ENCODE measurements around the gene IDH2.
"Not testable (repeated sequence)": the region's sequence is repeated elsewhere in the genome, so short reads cannot be mapped to it uniquely, and the experiment has no call there.

Gene IDH2

DNA sequence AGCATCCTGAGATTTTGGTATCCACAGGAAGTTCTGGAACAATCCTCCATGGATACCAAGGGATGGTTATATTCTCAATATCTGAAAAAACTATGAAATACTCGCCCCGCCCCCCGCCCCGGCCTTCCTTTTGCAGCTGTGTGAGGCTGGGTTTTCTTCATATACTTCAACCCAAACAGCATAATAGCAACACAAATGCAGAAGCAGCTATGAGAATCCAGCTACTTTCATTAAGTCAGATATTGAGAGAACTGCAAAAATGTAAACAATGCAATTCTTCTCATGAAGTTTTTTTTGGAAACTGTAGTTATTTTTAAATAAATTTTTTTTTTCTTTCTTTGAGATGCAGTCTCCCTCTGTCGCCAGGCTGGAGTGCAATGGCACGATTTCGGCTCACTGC, 10.9 kb upstream of the IDH2 start:
- Histone ChIP-seq H3K9me3 (ENCODE audit: control insufficient read depth in 1 of 2, low read length in 2 of 2) (peaks cover 7 to 9% of the 10 kb centered on the region in 2 donors), H3K4me1 (ENCODE audit: control insufficient read depth in 1 of 2, insufficient read depth in 2 of 2, low read length in 2 of 2) (no peaks in the 10 kb centered on the region), H3K27me3 (ENCODE audit: low read depth, low read length) (no peaks in the 10 kb centered on the region), H3K36me3 (ENCODE audit: control insufficient read depth in 1 of 2, insufficient read depth in 2 of 2, low read length in 2 of 2) (no peaks in the 10 kb centered on the region), H3K4me3 (ENCODE audit: low read depth in 1 of 2, low read length in 2 of 2) (no peak overlapping the region), H3K27ac (ENCODE audit: low read length) (no peak overlapping the region)

DNA sequence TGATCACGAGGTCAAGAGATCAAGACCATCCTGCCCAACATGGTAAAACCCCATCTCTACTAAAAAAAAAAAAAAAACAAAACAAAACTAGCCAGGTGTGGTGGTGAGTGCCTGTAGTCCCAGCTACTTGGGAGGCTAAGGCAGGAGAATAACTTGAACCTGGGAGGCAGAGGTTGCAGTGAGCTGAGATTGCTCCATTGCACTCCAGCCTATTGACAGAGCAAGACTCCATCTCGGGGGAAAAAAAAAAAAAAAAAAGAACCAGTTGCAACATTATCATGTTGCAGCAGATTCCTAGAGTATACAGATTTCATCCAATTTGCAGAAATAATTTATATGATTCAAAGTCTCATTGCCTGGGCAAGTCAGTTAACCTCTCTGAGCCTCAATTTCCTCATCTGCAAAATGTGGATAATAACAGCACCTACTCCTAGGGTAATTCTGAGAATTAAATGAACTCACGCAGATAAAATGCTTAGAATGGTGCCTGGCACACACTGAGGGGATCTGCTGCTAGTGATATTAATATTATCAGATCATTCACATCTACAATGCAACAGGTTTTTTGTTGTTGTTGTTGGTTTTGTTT, 7.0 kb upstream of the IDH2 start:
- not testable (repeated sequence) for H3K27me3 ChIP-seq (ENCODE audit: low read depth, low read length); H3K36me3 ChIP-seq (ENCODE audit: control insufficient read depth in 1 of 2, insufficient read depth in 2 of 2, low read length in 2 of 2); H3K4me3 ChIP-seq (ENCODE audit: low read depth in 1 of 2, low read length in 2 of 2); H3K27ac ChIP-seq (ENCODE audit: low read length); H3K9me3 ChIP-seq (ENCODE audit: control insufficient read depth in 1 of 2, low read length in 2 of 2); H3K4me1 ChIP-seq (ENCODE audit: control insufficient read depth in 1 of 2, insufficient read depth in 2 of 2, low read length in 2 of 2)

DNA sequence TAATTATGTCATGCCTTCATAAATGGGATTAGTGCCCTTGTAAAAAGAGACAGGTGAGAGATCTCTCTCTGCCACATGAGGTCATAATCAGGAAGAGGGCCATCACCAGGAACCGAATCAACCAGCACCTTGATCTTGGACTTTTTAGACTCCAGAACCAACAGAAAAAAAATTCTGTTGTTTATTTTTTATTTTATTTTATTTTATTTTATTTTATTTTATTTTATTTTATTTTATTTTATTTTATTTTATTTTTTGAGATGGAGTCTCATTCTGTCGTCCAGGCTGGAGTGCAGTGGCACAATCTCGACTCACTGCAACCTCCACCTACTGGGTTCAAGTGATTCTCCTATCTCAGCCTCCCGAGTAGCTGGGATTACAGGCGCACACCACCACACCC, 5.8 kb upstream of the IDH2 start:
- not testable (repeated sequence) for H3K27me3 ChIP-seq (ENCODE audit: low read depth, low read length); H3K4me3 ChIP-seq (ENCODE audit: low read depth in 1 of 2, low read length in 2 of 2); H3K9me3 ChIP-seq (ENCODE audit: control insufficient read depth in 1 of 2, low read length in 2 of 2); H3K27ac ChIP-seq (ENCODE audit: low read length); H3K4me1 ChIP-seq (ENCODE audit: control insufficient read depth in 1 of 2, insufficient read depth in 2 of 2, low read length in 2 of 2); H3K36me3 ChIP-seq (ENCODE audit: control insufficient read depth in 1 of 2, insufficient read depth in 2 of 2, low read length in 2 of 2)

DNA sequence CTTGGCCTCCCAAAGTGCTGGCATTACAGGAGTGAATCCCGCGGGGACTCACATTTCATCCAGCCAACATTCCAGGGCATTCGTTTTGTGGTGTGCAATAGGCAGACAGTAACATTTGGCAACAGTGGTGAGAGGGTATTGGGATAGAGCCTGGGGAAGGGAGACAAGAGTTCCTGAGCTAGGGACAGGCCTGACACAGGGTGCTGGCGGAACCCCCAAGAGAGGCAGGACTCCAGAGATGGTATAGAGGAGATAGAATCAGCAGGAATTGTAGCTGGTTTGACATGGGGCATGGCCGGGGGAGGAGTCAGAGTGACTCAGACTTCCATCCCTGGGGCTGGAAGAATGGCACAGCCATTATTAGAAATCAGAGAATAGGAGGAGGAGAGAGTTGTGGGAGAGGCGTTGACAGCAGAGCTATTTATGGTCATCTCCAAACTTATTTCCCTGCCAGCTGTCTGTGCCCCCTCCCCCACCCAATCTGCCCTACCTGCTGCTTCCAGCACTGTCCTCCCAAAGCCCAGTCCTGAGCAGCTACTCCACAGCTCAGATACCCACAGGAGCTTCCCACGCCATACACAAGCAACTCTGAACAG, 4.4 kb upstream of the IDH2 start:
- Histone ChIP-seq H3K4me1 (ENCODE audit: control insufficient read depth in 1 of 2, insufficient read depth in 2 of 2, low read length in 2 of 2) (peaks cover 0 to 5% of the 10 kb centered on the region in 2 donors), H3K36me3 (ENCODE audit: control insufficient read depth in 1 of 2, insufficient read depth in 2 of 2, low read length in 2 of 2) (no peaks in the 10 kb centered on the region), H3K27ac (ENCODE audit: low read length) (peak overlapping the region; percentile 83), H3K9me3 (ENCODE audit: control insufficient read depth in 1 of 2, low read length in 2 of 2) (no peaks in the 10 kb centered on the region), H3K4me3 (ENCODE audit: low read depth in 1 of 2, low read length in 2 of 2) (no peak overlapping the region), H3K27me3 (ENCODE audit: low read depth, low read length) (no peaks in the 10 kb centered on the region)

DNA sequence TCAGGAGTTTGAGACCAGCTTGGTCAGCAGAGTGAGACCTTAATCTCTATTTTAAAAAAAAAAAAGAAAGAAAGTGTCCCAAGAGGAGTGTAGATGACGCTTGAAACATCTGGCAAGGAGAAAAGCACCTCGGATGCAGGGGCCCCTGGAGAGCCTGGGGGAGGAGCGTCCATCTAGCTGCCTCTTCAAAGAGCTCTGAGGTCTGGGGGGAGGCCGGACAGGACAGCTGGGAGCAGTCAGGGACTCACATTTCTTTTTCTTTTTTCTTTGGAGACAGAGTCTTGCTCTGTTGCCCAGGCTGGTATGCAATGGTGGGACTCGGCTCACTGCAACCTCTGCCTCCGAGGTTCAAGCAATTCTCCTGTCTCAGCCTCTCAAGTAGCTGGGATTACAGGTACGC, 3.3 kb upstream of the IDH2 start:
- Histone ChIP-seq H3K4me1 (ENCODE audit: control insufficient read depth in 1 of 2, insufficient read depth in 2 of 2, low read length in 2 of 2) (peaks cover 8 to 15% of the 10 kb centered on the region in 2 donors), H3K36me3 (ENCODE audit: control insufficient read depth in 1 of 2, insufficient read depth in 2 of 2, low read length in 2 of 2) (no peaks in the 10 kb centered on the region), H3K4me3 (ENCODE audit: low read depth in 1 of 2, low read length in 2 of 2) (no peak overlapping the region), H3K9me3 (ENCODE audit: control insufficient read depth in 1 of 2, low read length in 2 of 2) (no peaks in the 10 kb centered on the region), H3K27ac (ENCODE audit: low read length) (no peak overlapping the region), H3K27me3 (ENCODE audit: low read depth, low read length) (no peaks in the 10 kb centered on the region)

DNA sequence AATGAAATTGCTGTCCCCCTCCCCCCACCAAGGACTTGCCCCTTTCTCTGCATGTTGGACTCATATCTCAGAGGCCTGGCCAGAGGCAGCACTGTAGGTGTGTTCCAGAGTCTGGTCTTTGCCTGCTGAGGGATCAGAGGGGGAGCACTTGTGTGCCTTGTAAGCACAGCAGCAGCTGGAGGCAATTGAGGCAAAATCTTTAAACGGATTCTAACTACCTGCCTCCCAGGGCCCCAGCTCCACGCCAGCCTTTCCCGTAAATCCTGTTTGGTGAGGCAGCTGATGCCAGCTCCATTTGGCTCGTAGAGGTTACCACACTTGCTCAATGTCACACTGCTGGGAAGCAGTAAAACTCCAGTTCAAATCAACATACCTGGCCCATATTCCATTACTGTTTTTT, 2.3 kb upstream of the IDH2 start:
- no peak overlapping the region for H3K4me3 ChIP-seq (ENCODE audit: low read depth in 1 of 2, low read length in 2 of 2)
- no peaks in the 10 kb centered on the region for H3K27me3 ChIP-seq (ENCODE audit: low read depth, low read length)
- peaks cover 9 to 23% of the 10 kb centered on the region in 2 donors for H3K4me1 ChIP-seq (ENCODE audit: control insufficient read depth in 1 of 2, insufficient read depth in 2 of 2, low read length in 2 of 2)
- peak overlapping the region; percentile 55 for H3K27ac ChIP-seq (ENCODE audit: low read length)
- H3K9me3 ChIP-seq (ENCODE audit: control insufficient read depth in 1 of 2, low read length in 2 of 2), result no peaks in the 10 kb centered on the region
- H3K36me3 ChIP-seq (ENCODE audit: control insufficient read depth in 1 of 2, insufficient read depth in 2 of 2, low read length in 2 of 2), result no peaks in the 10 kb centered on the region

DNA sequence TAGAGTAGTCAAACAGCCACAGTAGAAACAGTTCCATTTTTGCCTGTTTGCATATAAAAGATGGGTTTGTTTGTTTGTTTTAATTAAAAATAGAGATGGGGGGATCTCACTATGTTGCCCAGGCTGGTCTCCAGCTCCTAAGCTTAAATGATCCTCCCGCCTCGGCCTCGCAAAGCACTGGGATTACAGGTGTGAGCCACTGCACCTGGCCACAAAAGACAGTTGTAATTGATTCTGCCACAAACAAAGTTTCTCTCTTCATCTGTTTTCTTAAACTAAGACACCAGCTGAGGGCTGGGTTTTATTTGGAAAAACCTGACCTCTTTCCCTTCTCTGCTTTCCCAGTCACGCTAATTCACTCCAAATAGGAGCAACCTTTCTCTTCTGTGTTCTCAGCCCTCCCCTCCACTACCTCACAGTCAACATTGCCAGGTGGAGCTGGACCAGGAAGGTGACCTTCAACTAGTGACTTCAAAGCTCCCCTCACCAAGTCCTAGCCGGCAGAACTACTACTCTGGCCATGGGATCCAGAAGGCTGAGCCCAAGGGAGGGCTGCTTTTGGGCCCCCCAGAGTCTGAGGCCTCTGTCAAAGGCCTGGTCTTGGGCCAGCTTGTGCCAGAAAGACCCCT, 1.5 kb upstream of the IDH2 start:
- H3K9me3 ChIP-seq (ENCODE audit: control insufficient read depth in 1 of 2, low read length in 2 of 2), result no peaks in the 10 kb centered on the region
- H3K4me3 ChIP-seq (ENCODE audit: low read depth in 1 of 2, low read length in 2 of 2), result no peak overlapping the region
- no peaks in the 10 kb centered on the region for H3K36me3 ChIP-seq (ENCODE audit: control insufficient read depth in 1 of 2, insufficient read depth in 2 of 2, low read length in 2 of 2)
- peak overlapping the region; percentile 55 for H3K27ac ChIP-seq (ENCODE audit: low read length)
- H3K27me3 ChIP-seq (ENCODE audit: low read depth, low read length), result no peaks in the 10 kb centered on the region
- H3K4me1 ChIP-seq (ENCODE audit: control insufficient read depth in 1 of 2, insufficient read depth in 2 of 2, low read length in 2 of 2), result peaks cover 9 to 25% of the 10 kb centered on the region in 2 donors

DNA sequence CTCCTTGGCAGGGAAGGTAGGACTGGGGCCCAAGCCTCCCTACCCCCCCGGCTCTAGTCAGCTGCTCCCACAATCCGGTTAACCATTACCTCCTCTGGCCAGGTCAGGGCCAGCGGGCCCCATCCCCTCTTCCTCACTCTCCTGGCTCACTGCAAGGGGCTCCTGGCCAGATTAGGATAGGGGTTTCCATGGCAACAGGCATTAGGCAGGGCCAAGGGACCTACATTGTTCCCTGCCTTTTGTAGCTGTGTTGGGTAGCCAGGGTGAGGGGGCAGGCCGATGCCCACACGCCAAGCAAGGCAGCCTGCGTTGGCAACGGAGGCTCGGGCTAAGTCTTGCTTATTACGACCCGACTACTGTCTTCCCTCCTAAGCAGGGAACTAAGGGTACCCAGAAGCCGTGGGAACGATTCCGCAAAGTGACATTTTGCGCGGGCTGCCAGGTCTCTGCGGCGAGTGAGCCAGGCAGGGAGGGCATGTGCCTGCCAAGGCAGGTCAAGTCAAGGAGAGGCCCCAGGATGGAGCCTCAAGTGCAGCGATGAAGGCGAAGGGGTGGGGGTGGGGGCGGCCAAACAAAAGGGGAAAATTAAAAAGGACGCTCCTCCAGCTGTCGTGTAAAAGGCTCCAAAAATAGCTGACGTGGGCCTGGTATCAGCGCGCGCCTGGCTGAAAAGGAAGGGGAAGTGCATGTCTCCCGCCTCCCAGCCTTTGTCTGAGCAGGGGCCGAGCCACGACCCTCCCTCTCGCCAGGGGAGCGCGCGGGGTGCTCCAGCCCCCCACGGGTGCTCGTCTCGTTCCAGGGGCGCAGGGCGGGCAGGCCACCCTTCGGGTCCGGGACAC, 919 bp downstream of the IDH2 start:
- peak overlapping the region; percentile 70 to 78 for H3K4me3 ChIP-seq (ENCODE audit: low read depth in 1 of 2, low read length in 2 of 2)
- peak overlapping the region; percentile 94 for H3K27ac ChIP-seq (ENCODE audit: low read length)
- H3K36me3 ChIP-seq (ENCODE audit: control insufficient read depth in 1 of 2, insufficient read depth in 2 of 2, low read length in 2 of 2), result no peaks in the 10 kb centered on the region
- no peaks in the 10 kb centered on the region for H3K9me3 ChIP-seq (ENCODE audit: control insufficient read depth in 1 of 2, low read length in 2 of 2)
- H3K27me3 ChIP-seq (ENCODE audit: low read depth, low read length), result no peaks in the 10 kb centered on the region
- H3K4me1 ChIP-seq (ENCODE audit: control insufficient read depth in 1 of 2, insufficient read depth in 2 of 2, low read length in 2 of 2), result peaks cover 13 to 40% of the 10 kb centered on the region in 2 donors

DNA sequence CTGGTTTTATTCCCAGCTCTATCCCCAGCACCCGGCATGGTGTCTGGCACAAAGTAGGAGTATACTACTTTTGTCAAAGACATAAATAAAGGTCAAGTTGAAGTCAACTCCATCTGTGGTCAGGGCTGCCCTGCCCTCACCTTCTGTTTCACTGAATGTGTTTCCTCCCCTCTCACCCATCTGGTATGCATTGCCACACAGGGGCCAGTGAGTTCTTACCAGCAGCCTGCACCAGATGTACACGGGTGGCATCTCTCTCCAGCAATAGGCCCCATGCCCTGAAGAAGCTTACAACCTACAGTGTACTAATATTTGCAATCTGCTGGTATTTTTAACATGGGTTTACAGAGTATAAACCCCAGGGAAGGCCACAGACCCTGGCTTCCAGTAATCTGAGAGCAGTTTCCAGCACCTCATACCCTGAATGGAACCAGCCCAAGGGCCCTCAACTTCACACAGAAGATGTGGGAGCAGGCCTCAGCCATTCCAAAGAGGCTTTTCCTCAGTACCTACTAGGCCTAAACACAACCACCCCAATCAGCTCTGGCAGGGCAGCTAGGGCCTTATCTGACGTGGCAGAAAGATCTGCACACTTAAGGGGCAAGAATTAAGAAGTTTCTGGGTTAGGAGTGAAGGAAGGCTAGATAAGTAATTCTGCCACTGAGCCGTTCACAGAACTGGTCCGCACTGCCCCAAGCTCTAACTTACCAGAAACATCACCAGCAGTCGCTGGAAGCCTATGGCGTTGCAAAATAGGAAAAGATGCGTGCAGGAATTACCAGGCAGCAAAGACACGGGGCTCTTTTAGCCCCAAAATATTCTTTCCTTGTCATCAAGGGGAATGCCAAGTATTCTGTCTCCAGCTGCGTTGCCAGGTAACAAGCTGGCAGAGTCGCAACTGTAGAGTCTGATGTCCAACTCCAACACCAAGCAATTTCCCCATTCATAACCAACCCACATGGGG, 2.1 kb downstream of the IDH2 start:
- Histone ChIP-seq H3K4me1 (ENCODE audit: control insufficient read depth in 1 of 2, insufficient read depth in 2 of 2, low read length in 2 of 2) (peaks cover 15 to 46% of the 10 kb centered on the region in 2 donors), H3K27ac (ENCODE audit: low read length) (peak overlapping the region; percentile 94), H3K4me3 (ENCODE audit: low read depth in 1 of 2, low read length in 2 of 2) (peak overlapping the region; percentile 70 to 78), H3K27me3 (ENCODE audit: low read depth, low read length) (no peaks in the 10 kb centered on the region), H3K9me3 (ENCODE audit: control insufficient read depth in 1 of 2, low read length in 2 of 2) (no peaks in the 10 kb centered on the region), H3K36me3 (ENCODE audit: control insufficient read depth in 1 of 2, insufficient read depth in 2 of 2, low read length in 2 of 2) (no peaks in the 10 kb centered on the region)

DNA sequence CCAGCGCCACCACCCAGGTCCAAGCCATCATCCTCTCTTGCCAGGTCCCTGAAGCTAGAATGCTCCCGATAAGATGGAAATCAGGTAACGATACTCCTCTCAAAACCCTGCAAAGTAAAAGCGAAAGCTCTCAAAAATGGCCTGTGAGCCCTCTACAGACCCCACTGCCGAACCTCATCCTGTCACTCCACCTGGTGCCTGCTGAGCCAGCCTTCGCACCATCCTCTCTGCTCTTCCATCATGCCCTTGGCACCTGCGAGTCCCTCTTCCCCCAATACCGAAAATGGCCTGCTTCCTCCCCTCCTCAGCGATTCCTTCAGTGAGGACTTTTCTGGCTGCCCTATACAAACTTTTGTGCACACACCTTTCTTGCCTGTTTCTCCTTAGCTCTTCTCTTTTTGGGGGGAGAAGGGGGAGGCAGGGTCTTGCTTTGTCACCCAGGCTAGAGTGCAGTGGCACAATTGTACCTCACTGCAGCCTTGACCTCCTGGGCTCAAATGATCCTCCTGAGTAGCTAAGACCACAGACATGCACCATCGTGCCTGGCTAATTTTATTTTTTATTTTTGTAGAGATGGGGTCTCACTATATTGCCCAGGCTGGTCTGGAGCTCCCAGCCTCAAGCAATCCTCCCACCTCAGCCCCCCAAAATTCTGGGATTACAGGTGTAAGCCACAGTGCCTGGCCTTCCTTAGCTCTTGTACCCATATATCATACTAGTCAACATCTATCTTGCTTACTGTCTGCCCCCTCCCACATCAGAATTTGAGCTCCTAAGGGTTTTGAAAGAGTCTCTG, 3.0 kb downstream of the IDH2 start:
- Histone ChIP-seq H3K27me3 (ENCODE audit: low read depth, low read length) (no peaks in the 10 kb centered on the region), H3K4me3 (ENCODE audit: low read depth in 1 of 2, low read length in 2 of 2) (peak overlapping the region in 1 of 2 donors; percentile 12), H3K36me3 (ENCODE audit: control insufficient read depth in 1 of 2, insufficient read depth in 2 of 2, low read length in 2 of 2) (no peaks in the 10 kb centered on the region), H3K27ac (ENCODE audit: low read length) (peak overlapping the region; percentile 94), H3K4me1 (ENCODE audit: control insufficient read depth in 1 of 2, insufficient read depth in 2 of 2, low read length in 2 of 2) (peaks cover 18 to 48% of the 10 kb centered on the region in 2 donors), H3K9me3 (ENCODE audit: control insufficient read depth in 1 of 2, low read length in 2 of 2) (no peaks in the 10 kb centered on the region)
